ENCODE measurements around the gene FGF19. TPM values are rescaled to one million over a fixed set of nuclear protein-coding genes. Genes with fewer than 3 reads are reported as not detected.
A peak's percentile ranks its signal among the peaks of the same experiment; 100 is the strongest.

The FGF19 gene
- total RNA-seq, 2 experiments from 2014 or later, result not detected

GRCh38 chr11:69726019-69726418, 22.2 kb upstream of the FGF19 start:
- BruUV-seq (replicated peaks), result no TSS peak
- H3K4me2 ChIP-seq (ENCODE audit: low read length), result no peak overlapping the region
- H3K9me3 ChIP-seq (ENCODE audit: low read length), result no peaks in the 10 kb centered on the region
- no peaks in the 10 kb centered on the region for H4K20me1 ChIP-seq (ENCODE audit: insufficient read depth, low read length)
- no peak for DNase-seq (ENCODE audit: low spot score)
- H2AFZ ChIP-seq (ENCODE audit: low read length), result no peak overlapping the region
- H3K4me3 ChIP-seq (ENCODE audit: low read depth, low read length, poor library complexity, severe bottlenecking), result no peak overlapping the region
- no peak for TF ChIP-seq CTCF (conservative IDR thresholded peaks at IDR 0.05; ENCODE audit: low read length)
- H3K9me2 ChIP-seq (ENCODE audit: insufficient read depth, low read length), result no peaks in the 10 kb centered on the region
- ChIA-PET POLR2A (no interaction called here), CTCF (ENCODE audit: unreplicated experiment) (no interaction called here)
- intact Hi-C loops (cut with micrococcal nuclease; ENCODE audit: unreplicated experiment), result no loop called here
- H3K36me3 ChIP-seq (ENCODE audit: insufficient read depth, low read length), result no peaks in the 10 kb centered on the region
- H3K4me1 ChIP-seq (ENCODE audit: insufficient read depth, low read length, poor library complexity, severe bottlenecking), result no peaks in the 10 kb centered on the region
- H3K79me2 ChIP-seq (ENCODE audit: insufficient read depth, low read depth, low read length), result no peaks in the 10 kb centered on the region
- no peak overlapping the region for H3K27ac ChIP-seq (ENCODE audit: low read depth, low read length, poor library complexity, severe bottlenecking)

- Histone ChIP-seq H3K4me1 (ENCODE audit: insufficient read depth, low read length, poor library complexity, severe bottlenecking) (peaks cover 9% of the 10 kb centered on the region), H3K4me3 (ENCODE audit: low read depth, low read length, poor library complexity, severe bottlenecking) (no peak overlapping the region), H4K20me1 (ENCODE audit: insufficient read depth, low read length) (no peaks in the 10 kb centered on the region), H3K36me3 (ENCODE audit: insufficient read depth, low read length) (no peaks in the 10 kb centered on the region), H2AFZ (ENCODE audit: low read length) (no peak overlapping the region), H3K4me2 (ENCODE audit: low read length) (no peak overlapping the region), H3K27ac (ENCODE audit: low read depth, low read length, poor library complexity, severe bottlenecking) (no peak overlapping the region), H3K9me2 (ENCODE audit: insufficient read depth, low read length) (no peaks in the 10 kb centered on the region), H3K9me3 (ENCODE audit: low read length) (no peaks in the 10 kb centered on the region), H3K79me2 (ENCODE audit: insufficient read depth, low read depth, low read length) (no peaks in the 10 kb centered on the region)
- ChIA-PET POLR2A (no interaction called here), CTCF (ENCODE audit: unreplicated experiment) (no interaction called here)
- DNase-seq (ENCODE audit: low spot score), result no peak
- peak; percentile 54 for TF ChIP-seq CTCF (conservative IDR thresholded peaks at IDR 0.05; ENCODE audit: low read length)
- no peak for TF ChIP-seq EZH2phosphoT487 (IDR thresholded peaks at IDR 0.05; ENCODE audit: borderline replicate concordance, low read depth, low read length)
- intact Hi-C loops (cut with micrococcal nuclease; ENCODE audit: unreplicated experiment), result no loop called here
- no TSS peak for BruUV-seq (replicated peaks)
Observed at GRCh38 chr11:69721745-69722144, 17.9 kb upstream of the FGF19 start.

GRCh38 chr11:69721106-69721505, 17.3 kb upstream of the FGF19 start:
- ChIA-PET POLR2A (no interaction called here), CTCF (ENCODE audit: unreplicated experiment) (no interaction called here)
- TF ChIP-seq CTCF (conservative IDR thresholded peaks at IDR 0.05; ENCODE audit: low read length), result no peak
- no peak for TF ChIP-seq EZH2phosphoT487 (IDR thresholded peaks at IDR 0.05; ENCODE audit: borderline replicate concordance, low read depth, low read length)
- Histone ChIP-seq H2AFZ (ENCODE audit: low read length) (no peak overlapping the region), H3K9me2 (ENCODE audit: insufficient read depth, low read length) (no peaks in the 10 kb centered on the region), H3K27ac (ENCODE audit: low read depth, low read length, poor library complexity, severe bottlenecking) (no peak overlapping the region), H3K9me3 (ENCODE audit: low read length) (no peaks in the 10 kb centered on the region), H3K79me2 (ENCODE audit: insufficient read depth, low read depth, low read length) (no peaks in the 10 kb centered on the region), H3K4me2 (ENCODE audit: low read length) (no peak overlapping the region), H3K4me3 (ENCODE audit: low read depth, low read length, poor library complexity, severe bottlenecking) (no peak overlapping the region), H3K4me1 (ENCODE audit: insufficient read depth, low read length, poor library complexity, severe bottlenecking) (peaks cover 9% of the 10 kb centered on the region), H4K20me1 (ENCODE audit: insufficient read depth, low read length) (no peaks in the 10 kb centered on the region), H3K36me3 (ENCODE audit: insufficient read depth, low read length) (no peaks in the 10 kb centered on the region)
- no peak for DNase-seq (ENCODE audit: low spot score)
- intact Hi-C loops (cut with micrococcal nuclease; ENCODE audit: unreplicated experiment), result no loop called here
- no TSS peak for BruUV-seq (replicated peaks)

All from OCI-LY7 (cell line).